Hematopoietic multipotent progenitor cell treated with erythropoietin and hydrocortisone succinate and interleukin-3 and kit ligand, for 4 days (in vitro differentiated cells): Measurements from ENCODE around the gene WDFY3.

ENCODE experiments used
- DNase-seq: peaks from one replicate; pipeline ENCODE4 v3.0.0-alpha.2; 2015

Gene WDFY3

GRCh38 chr4:84661191-84661939 is 305.1 kb downstream of the WDFY3 start:
- no peak for DNase-seq

- no peak for DNase-seq
Measured at GRCh38 chr4:84660606-84661005, 305.9 kb downstream of the WDFY3 start.

DNA sequence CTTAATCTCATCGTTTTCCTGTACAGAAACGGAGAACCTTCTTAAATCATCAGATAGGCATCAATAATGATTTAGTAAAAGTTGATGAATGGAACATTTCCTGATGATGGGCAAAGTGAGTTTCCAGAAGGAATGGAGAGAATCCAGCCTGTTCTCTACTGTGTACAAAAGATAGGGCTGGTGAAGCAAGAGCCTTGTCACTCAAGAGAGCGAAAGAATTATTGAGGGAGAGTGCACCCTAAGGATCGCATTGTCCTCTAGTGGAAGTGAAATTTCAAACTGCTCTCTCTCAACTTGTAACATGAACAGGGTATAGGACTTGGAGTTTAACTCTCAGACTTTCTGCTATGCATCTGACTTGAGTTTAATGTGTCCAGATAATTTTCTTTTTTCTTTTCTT is 314.0 kb downstream of the WDFY3 start:
- no peak for DNase-seq

DNA sequence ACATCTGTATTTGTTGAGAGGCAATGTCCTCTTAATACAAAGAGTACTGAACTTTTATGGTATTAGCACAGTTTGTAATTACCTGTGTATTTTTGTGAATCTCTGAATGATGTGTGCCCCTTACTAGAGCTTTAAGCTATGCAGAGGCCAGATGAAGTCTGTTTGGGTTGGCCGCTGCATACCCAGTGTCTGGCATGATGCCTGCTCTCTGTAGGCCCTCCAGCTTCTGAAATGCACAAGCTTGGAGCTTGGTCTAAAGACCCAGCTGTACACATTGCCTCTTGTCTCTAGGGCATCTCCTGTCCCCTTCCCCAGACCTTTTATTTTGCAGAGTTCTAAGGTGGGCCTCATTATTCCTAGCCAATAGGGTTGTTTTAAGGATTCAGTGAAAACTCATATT is 315.0 kb downstream of the WDFY3 start:
- no peak for DNase-seq

DNA sequence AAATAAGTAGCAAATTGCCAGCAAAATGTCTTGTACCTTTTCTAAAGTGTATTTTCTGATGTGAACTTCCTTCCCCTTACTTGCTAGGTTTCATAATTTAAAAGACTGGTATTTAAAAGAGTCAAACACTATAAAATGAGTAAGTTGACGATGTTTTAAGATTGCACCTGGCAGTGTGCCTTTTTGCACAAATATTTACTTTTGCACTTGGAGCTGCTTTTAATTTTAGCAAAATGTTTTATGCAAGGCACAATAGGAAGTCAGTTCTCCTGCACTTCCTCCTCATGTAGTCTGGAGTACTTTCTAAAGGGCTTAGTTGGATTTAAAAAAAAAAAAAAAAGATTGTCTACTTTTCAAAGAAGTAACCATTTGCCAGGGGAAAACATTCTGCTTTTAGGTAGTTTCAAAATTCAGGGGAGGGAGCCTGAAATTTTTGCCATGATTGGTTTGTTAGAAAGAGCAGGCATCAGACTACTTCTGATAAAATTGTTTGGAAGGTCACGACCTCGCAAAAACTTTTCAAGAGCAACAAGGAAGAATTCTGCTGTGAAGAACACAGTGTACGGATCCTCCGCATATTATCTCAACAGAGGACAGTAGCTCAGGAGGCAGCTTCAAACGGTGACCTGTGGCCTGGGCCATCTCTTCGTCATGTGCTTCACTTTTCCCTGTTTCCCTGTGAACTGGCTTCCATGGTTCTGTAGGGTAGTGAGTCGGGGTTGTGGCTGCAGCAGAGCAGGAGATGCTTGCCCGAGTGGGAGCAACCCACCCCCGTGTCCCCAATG is 317.4 kb downstream of the WDFY3 start:
- no peak for DNase-seq

DNA sequence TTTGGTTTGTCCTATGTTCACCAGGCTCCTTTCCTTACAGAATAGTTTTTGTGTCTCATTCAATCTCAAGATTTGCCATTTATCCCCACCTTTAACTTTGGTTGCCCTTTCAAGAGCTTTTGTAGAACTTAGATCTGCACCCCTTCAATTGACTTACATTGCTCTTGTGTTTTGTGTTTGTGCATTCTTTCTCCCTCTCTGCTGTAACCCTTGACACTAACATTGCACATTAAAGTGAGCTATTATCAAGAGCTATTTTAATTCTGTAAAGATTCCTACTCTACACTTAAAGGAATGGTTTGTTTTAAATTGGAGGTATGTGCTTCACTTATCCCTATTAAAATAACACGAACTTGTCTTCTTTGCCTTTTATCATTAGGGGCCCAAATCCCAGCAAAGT is 318.3 kb downstream of the WDFY3 start:
- DNase-seq: no peak

DNA sequence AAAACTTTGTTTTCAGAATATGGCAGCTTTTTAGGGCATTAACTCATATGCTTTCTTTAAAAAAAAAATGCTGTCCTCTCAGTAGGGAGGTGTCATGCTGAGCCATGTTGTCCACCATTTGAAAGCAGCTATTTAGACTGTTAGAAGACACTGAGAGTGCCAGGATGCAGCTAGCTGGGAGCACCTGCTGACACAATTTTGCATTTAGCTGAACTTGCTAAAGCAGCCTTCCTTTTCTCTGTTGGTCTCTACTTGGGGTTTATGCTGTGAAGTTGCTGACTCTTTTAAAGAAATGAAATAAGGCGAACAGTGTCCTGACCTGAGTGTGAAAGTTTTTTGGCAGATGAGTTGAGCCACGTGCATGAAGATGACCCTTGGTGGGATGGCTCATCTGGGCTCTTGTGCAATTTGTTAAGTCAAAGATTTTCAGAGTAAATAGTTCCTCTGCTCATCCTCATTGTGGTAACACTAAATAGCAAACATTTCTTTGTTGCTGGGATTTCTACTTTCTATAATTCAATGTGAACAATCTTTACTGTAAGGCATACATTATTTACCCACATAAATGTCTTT is 319.1 kb downstream of the WDFY3 start:
- no peak for DNase-seq

DNA sequence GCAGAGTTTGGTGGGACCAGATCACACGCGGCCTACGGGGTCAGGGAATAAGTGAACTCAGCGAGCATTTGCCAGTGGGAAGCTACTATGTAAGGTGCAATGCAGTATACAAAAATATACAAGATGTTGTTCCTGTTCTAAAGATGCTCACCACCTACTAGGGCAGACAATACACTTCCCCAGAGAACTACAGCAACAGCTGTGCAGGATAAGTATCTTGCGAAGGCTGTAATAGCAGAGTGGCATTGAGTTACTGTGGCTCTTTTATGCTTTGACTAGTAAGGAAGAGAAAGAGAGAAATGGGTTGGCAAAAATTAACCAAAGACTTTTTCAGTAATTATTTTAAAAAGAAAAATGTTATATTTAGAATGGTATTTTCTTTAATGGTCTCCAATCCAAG is 322.4 kb downstream of the WDFY3 start:
- no peak for DNase-seq

DNA sequence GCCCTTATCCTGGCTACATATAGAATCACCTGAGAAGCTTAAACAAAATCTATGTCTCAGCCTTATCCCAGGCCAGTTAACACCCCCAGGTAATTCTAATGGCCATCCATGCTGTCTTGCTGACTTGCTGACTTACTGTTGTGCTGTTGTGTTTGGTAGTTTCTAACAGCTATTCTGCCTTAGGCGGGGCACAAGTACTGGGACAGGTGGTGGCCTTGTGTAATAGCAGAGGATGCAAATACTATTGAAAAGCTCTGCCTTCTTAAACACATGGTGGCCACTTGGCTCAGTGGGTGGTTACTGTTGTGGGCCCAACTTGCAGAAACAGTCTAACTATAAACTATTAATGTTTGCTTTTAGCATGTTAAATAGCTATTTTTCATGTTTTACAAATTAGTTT is 327.3 kb downstream of the WDFY3 start:
- DNase-seq: no peak

DNA sequence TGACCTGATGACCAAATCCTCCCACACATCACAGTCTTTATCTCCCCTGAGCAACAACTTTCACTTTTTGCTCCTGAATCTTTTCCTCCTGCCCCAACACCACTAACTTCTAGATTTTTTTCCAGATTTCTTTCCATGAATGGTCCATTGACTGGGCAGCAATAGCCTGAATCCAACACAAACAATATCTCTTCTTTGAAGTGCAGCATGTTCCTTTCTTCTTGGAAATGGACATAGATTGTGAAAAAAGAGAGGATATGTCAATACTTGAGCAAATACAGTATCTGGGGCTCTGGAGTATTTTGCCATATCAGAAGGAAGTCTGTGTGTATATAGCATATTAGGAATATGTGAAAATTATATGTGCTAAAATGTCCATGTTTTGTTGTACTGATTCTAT is 328.4 kb downstream of the WDFY3 start:
- no peak for DNase-seq

DNA sequence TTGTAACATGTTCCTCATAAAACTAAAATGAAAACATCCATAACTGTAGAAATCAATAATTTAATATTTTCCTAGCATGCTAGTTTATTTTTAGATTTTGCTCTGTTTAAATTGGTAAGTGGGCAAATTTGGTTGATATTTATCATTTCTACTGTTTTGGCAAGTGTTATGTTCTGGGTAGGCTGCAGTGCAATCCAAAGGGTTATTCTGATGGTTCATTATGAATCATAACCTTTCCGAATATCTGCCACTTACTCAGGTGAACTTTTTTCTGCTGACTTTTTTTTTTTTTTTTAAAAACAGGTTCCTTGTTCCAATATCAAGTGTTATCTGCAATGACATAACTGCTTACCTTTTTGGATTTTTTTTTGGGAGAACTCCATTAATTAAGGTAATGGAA is 331.5 kb downstream of the WDFY3 start:
- DNase-seq: no peak

- DNase-seq: no peak
Measured at GRCh38 chr4:84632092-84632491, 334.4 kb downstream of the WDFY3 start.

GRCh38 chr4:84631573-84631972 is 334.9 kb downstream of the WDFY3 start:
- DNase-seq: no peak

GRCh38 chr4:84626673-84627072 is 339.8 kb downstream of the WDFY3 start:
- no peak for DNase-seq

- DNase-seq: no peak
Measured at GRCh38 chr4:84623661-84624060, 342.8 kb downstream of the WDFY3 start.

DNA sequence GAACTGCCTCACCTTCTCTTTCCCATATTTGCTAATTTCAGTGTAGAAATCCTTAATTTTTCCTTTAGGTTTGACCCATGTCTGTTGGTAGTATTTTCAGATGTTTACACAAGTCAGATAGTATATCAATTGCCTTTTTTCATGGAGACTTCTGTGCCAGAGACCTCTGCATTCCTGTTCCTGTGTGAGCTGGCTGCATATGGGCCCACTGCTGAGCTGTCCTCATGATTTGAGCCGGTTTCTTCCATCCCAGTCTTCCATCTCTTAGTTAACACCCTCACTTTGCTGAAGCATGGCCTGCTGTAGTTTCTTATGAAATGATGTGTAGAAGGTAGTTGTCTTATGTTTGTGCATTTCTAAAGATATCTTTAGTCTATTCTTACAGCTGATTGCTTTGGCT is 343.5 kb downstream of the WDFY3 start:
- no peak for DNase-seq
